Astrocyte (in vitro differentiated cells and primary cell): ENCODE results near the gene ZNF692.

ENCODE experiments used
- CTCF ChIP-seq: IDR thresholded peaks from 2 replicates; pipeline ENCODE4 v1.5.1; 2011; ENCODE audit warnings: low read depth, mild to moderate bottlenecking, inconsistent platforms, low read length, moderate library complexity; ENCODE audit not compliant: insufficient read depth
- EZH2 ChIP-seq: IDR thresholded peaks from 2 replicates; pipeline ENCODE4 v1.6.1; 2012; ENCODE audit warnings: mild to moderate bottlenecking, low read length, inconsistent platforms; ENCODE audit not compliant: insufficient read depth

- TF ChIP-seq CTCF (no peak), EZH2 (no peak)
Measured at GRCh38 chr1:248808876-248809275, 50.0 kb downstream of the ZNF692 start.
